ENCODE data around the gene SPTLC3.

DNA sequence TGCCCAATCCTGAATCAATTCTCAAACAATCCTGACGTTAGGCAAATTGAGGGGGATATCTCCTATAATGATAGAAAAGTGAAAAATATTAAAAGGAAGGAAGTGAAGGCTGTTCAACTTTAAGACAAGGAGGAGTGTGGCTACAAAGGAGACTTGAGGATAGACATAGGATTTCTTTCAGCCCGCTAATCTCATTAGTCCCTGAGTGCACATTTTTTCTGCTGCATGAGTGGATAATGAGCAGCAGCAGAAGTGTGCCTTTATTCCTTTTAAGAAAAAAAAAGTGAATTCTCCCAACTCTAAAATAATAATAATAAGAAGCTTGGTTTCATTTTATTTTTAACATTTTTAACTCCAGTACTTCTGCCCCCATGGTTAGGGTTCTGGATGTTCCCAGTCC lies 102.0 kb downstream of the SPTLC3 start:
- TF ChIP-seq EP300 (IDR thresholded peaks at IDR 0.05) (no peak), POLR2A (IDR thresholded peaks at IDR 0.05) (no peak)
- TF ChIP-seq, protein P1, sequence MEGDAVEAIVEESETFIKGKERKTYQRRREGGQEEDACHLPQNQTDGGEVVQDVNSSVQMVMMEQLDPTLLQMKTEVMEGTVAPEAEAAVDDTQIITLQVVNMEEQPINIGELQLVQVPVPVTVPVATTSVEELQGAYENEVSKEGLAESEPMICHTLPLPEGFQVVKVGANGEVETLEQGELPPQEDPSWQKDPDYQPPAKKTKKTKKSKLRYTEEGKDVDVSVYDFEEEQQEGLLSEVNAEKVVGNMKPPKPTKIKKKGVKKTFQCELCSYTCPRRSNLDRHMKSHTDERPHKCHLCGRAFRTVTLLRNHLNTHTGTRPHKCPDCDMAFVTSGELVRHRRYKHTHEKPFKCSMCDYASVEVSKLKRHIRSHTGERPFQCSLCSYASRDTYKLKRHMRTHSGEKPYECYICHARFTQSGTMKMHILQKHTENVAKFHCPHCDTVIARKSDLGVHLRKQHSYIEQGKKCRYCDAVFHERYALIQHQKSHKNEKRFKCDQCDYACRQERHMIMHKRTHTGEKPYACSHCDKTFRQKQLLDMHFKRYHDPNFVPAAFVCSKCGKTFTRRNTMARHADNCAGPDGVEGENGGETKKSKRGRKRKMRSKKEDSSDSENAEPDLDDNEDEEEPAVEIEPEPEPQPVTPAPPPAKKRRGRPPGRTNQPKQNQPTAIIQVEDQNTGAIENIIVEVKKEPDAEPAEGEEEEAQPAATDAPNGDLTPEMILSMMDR (IDR thresholded peaks at IDR 0.05) = no peak

Data from sigmoid colon (tissue), 4 donors.